Stimulated activated naive B cell treated with anti-CD40 and anti-IgM and Interleukin-4, amounts not matched to agents 10 μg/mL and 1 μg/mL and 100 μg/mL, for 72 hours (primary cell): Measurements from ENCODE around the gene CYP39A1.

Source experiments
- ATAC-seq, 2 donors: fragments of 150-1000 bp; cut with Tn5 transposase; replicated peaks; 2 replicates each; pipeline ENCODE4 v1.10.0; 2021; ENCODE audit warnings: moderate library complexity in 1 of 2
- DNase-seq: peaks from one replicate; pipeline ENCODE4 v3.0.0; 2021
- H3K27ac Mint-ChIP-seq: one replicate; pipeline ENCODE4 v1.8.0; 2022; ENCODE audit warnings: mild to moderate bottlenecking, mixed read lengths
- H3K27me3 Mint-ChIP-seq, 2 donors: one replicate each; pipeline ENCODE4 v1.8.0; 2022; ENCODE audit warnings: mixed read lengths in 2 of 2
- H3K36me3 Mint-ChIP-seq, 2 donors: one replicate each; pipeline ENCODE4 v1.8.0; 2022; ENCODE audit warnings: mixed read lengths in 2 of 2, mild to moderate bottlenecking in 1 of 2
- H3K4me1 Mint-ChIP-seq, 2 donors: one replicate each; pipeline ENCODE4 v1.8.0; 2022; ENCODE audit warnings: mixed read lengths in 2 of 2, mild to moderate bottlenecking in 1 of 2
- H3K4me3 Mint-ChIP-seq, 2 donors: one replicate each; pipeline ENCODE4 v1.8.0; 2022; ENCODE audit warnings: mild to moderate bottlenecking in 2 of 2, mixed read lengths in 2 of 2, moderate library complexity in 1 of 2
- H3K9me3 Mint-ChIP-seq, 2 donors: one replicate each; pipeline ENCODE4 v1.8.0; 2022; ENCODE audit warnings: mixed read lengths in 2 of 2, mild to moderate bottlenecking in 1 of 2

Gene CYP39A1

GRCh38 chr6:46505693-46506512, 146.7 kb downstream of the CYP39A1 start:
- Mint-ChIP-seq H3K27me3 (peaks cover 5 to 22% of the 10 kb centered on the region in 2 donors), H3K4me1 (peaks cover 0 to 4% of the 10 kb centered on the region in 2 donors), H3K9me3 (no peaks in the 10 kb centered on the region), H3K4me3 (no peak overlapping the region), H3K36me3 (no peaks in the 10 kb centered on the region), H3K27ac (no peak overlapping the region)
- DNase-seq (no peak), ATAC-seq (no peak)

DNA sequence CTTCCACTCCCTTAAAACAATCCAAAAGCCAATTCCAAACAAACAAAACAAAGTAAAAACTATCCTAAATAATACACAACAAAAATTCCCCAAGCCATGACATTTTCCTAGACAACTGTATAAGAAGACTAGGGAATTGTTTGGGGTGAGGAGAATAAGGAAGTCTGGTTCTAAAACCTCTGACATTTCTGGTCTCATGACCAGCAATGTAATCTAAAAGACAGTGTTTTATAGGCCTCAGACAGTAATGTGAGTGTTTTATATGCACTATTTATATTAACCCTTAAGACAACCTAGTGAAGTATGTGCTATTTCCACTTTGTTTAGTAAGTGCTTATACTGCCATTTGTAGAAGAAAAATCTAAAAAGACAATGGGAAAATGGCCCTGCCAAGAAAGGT, 148.4 kb downstream of the CYP39A1 start:
- H3K4me3 Mint-ChIP-seq: no peak overlapping the region
- H3K4me1 Mint-ChIP-seq: peaks cover 0 to 4% of the 10 kb centered on the region in 2 donors
- no peak for ATAC-seq
- H3K9me3 Mint-ChIP-seq: no peaks in the 10 kb centered on the region
- H3K36me3 Mint-ChIP-seq: no peaks in the 10 kb centered on the region
- H3K27me3 Mint-ChIP-seq: peaks cover 17 to 33% of the 10 kb centered on the region in 2 donors
- DNase-seq: no peak
- no peak overlapping the region for H3K27ac Mint-ChIP-seq

DNA sequence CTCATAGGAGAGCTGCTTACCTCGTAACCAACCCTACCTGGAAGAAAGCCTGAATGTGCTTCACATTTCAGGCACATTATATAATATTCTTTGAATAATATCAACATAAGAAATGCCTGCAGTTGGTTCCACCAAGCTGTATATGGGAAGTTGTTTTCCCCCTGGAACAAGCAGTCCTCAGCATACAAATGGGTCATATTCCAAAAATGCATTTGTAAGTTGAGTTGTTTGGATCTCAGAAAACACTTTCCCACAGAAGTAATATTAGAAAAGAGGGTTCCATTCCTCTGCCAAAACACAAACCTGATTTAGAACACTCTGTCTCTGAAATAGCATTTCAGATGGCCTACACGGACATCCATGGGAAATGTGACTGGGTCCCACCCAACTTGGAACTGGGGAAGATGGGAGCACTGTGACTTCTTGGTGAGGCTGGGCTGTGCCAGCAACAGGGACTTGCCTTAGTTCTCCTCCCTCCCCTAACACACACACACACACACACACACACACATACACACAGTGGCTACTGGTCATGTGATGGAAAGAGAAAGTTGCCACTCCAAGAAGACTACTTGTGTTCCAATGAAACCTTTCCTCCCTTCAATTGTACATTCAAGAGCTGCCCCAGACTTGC, 150.0 kb downstream of the CYP39A1 start:
- ATAC-seq (no peak), DNase-seq (no peak)
- Mint-ChIP-seq H3K4me3 (no peak overlapping the region), H3K4me1 (peaks cover 0 to 4% of the 10 kb centered on the region in 2 donors), H3K27me3 (peaks cover 18 to 25% of the 10 kb centered on the region in 2 donors), H3K9me3 (no peaks in the 10 kb centered on the region), H3K27ac (no peak overlapping the region), H3K36me3 (no peaks in the 10 kb centered on the region)

DNA sequence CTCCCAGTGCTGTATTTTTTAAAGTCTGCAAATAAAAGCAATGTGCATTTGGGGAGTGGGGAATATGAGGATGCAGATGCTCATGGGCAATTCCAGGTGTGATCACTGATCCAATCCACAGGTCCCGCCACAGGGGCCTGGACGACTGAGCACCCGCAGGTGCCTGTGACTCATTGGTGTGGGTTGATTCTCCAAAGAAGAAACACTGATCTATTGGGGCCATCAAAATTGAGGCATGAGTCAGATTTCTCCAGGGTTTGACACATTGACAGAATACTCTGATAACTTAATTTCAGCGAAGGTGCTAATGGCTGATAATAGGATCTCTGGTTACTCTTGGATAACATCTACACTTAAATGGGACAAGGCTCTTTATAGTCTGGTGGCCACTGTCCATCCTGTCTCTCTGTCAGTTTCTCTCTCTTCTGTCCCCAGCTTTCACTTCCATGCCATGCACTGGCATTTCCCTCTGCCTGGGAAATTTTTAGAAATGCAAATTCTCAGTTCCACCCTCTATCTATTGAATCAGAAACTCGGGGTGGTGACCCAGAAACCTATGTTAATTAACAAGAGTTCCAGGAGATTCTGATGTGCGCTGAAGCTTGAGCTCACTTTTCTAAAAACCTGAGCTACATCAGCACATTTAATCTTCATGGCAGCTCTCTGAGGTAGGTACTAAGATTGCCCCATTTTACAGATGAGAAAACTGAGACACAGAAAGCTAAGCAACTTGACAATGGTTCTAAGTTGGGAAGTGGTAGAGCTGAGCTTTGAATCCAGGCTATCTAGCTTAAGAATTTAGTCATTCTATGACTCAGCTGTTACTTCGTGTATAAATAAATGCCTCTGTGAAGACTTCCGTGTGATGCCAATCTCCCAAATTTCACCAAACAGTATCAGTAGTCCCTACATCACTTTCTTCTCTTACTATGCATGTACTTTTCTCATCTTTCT, 151.2 kb downstream of the CYP39A1 start:
- Mint-ChIP-seq H3K4me1 (peaks cover 0 to 4% of the 10 kb centered on the region in 2 donors), H3K27ac (no peak overlapping the region), H3K27me3 (peaks cover 23 to 25% of the 10 kb centered on the region in 2 donors), H3K9me3 (no peaks in the 10 kb centered on the region), H3K4me3 (no peak overlapping the region), H3K36me3 (no peaks in the 10 kb centered on the region)
- DNase-seq: peak; percentile 2
- ATAC-seq: peak; percentile 38 to 58

GRCh38 chr6:46500382-46500781, 152.2 kb downstream of the CYP39A1 start:
- Mint-ChIP-seq H3K36me3 (no peaks in the 10 kb centered on the region), H3K4me3 (no peak overlapping the region), H3K27ac (no peak overlapping the region), H3K27me3 (peaks cover 26 to 28% of the 10 kb centered on the region in 2 donors), H3K9me3 (no peaks in the 10 kb centered on the region), H3K4me1 (peaks cover 0 to 4% of the 10 kb centered on the region in 2 donors)
- DNase-seq (no peak), ATAC-seq (no peak)
